Upper lobe of left lung (tissue), 6 donors: Measurements from ENCODE around the gene LZTR1. TPM values are rescaled to one million over a fixed set of nuclear protein-coding genes. Genes with fewer than 3 reads are reported as not detected.

Source experiments
- ATAC-seq, 2 donors: fragments of 200-7000 bp; cut with Tn5 transposase; one replicate each; pipeline ENCODE4 v1.9.1; 2022; ENCODE audit warnings: mild to moderate bottlenecking in 2 of 2, moderate library complexity in 2 of 2; ENCODE audit not compliant: low FRiP score in 2 of 2
- DNase-seq, 2 donors: peaks; one replicate each; pipeline ENCODE4 v3.0.0-alpha.2; 2019 to 2020
- H3K27ac ChIP-seq, 4 donors: fragments of 200-600 bp; sonication (generic); one replicate each; pipeline ENCODE4 v1.5.1; 2016 to 2019
- H3K27me3 ChIP-seq, 4 donors: fragments of 200-600 bp; sonication (generic); one replicate each; pipeline ENCODE4 v1.5.1; 2017 to 2019
- H3K36me3 ChIP-seq, 4 donors: fragments of 200-600 bp; sonication (generic); one replicate each; pipeline ENCODE4 v1.5.1; 2016 to 2019
- H3K4me1 ChIP-seq, 4 donors: fragments of 200-600 bp; sonication (generic); one replicate each; pipeline ENCODE4 v1.5.1; 2018 to 2019
- H3K4me3 ChIP-seq, 4 donors: fragments of 200-600 bp; sonication (generic); one replicate each; pipeline ENCODE4 v1.5.1; 2017 to 2019; ENCODE audit warnings: mild to moderate bottlenecking in 2 of 4, moderate library complexity in 1 of 4
- H3K9me3 ChIP-seq, 4 donors: fragments of 200-600 bp; sonication (generic); one replicate each; pipeline ENCODE4 v1.5.1; 2018 to 2019
- EP300 ChIP-seq, 4 donors: sonication (generic); formaldehyde crosslinking; IDR thresholded peaks; one replicate each; pipeline ENCODE4 v1.5.1; 2017; ENCODE audit warnings: antibody characterized with exemption in 4 of 4, control low read depth in 2 of 4
- POLR2A ChIP-seq, 4 donors: fragments of 450-650 bp; IDR thresholded peaks; one replicate each; pipeline ENCODE4 v1.5.1; 2016 to 2017; ENCODE audit warnings: antibody characterized with exemption in 4 of 4, mild to moderate bottlenecking in 2 of 4
- POLR2AphosphoS5 ChIP-seq, 2 donors: sonication (generic); formaldehyde crosslinking; IDR thresholded peaks; one replicate each; pipeline ENCODE4 v1.5.1; 2017; ENCODE audit warnings: antibody characterized with exemption in 2 of 2
- WGBS, 2 donors: methylation state at CpG; one replicate each; pipeline ENCODE4 v1.1.5; 2017 to 2018; 5-methylcytosine and 5-hydroxymethylcytosine counted together
- total RNA-seq, 6 donors: library from RNA; depleted of rRNA in 4 of 6; stranded (reverse); fragments of >200 nt in 4 of 6; gene quantifications; one replicate each; pipeline versions ENCODE4 v1.1.0 to v1.2.1, GENCODE V29; 2016 to 2021
- TF ChIP-seq, protein P1 (sequence below), 6 experiments: fragments of 450-650 bp in 4 of 6; fragments of 200-600 bp in 2 of 6; sonication (generic) in 2 of 6; IDR thresholded peaks; one replicate each; pipeline ENCODE4 v1.5.1; 2016 to 2019; ENCODE audit warnings: antibody characterized with exemption in 6 of 6
- donor health status: DM: no; HTN: no; CAD: no; lungs with moderate emphysema.
- donor health status: DM: no; HTN: yes; CAD: no; lungs with severe emphysema.

The LZTR1 gene
- total RNA-seq, 6 donors from 2014 or later = 33.7 to 114 (median 63.2) TPM

DNA sequence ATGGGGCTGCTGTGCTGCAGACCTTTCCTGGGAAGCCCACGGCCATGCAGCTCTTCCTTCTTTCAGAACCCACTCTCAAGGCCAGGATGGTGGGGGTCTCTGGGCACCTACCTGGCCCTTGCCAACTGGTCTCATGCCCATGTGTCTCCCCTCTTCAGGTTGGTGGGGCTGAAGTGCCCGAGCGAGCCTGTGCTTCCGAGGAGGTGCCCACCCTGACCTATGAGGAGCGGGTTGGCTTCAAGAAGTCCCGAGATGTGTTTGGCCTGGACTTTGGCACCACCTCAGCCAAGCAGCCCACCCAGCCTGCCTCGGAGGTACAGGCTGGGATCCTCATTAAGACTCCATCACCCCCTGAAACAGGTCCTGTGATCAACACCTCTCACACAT lies 10.0 kb downstream of the LZTR1 start:
- peaks cover 7 to 87% (median 66%) of the 10 kb centered on the region in 4 donors for H3K36me3 ChIP-seq
- H3K27ac ChIP-seq = no peak overlapping the region
- ATAC-seq (no peak), DNase-seq (no peak)
- H3K4me1 ChIP-seq = no peaks in the 10 kb centered on the region
- no peak for TF ChIP-seq POLR2A (IDR thresholded peaks at IDR 0.05)
- TF ChIP-seq EP300 (IDR thresholded peaks at IDR 0.05) = no peak
- WGBS, 2 donors = 94 to 95% methylated on average over 7 of the region's 7 CpGs
- H3K9me3 ChIP-seq = no peaks in the 10 kb centered on the region
- no peak overlapping the region for H3K4me3 ChIP-seq
- H3K27me3 ChIP-seq = no peaks in the 10 kb centered on the region

DNA sequence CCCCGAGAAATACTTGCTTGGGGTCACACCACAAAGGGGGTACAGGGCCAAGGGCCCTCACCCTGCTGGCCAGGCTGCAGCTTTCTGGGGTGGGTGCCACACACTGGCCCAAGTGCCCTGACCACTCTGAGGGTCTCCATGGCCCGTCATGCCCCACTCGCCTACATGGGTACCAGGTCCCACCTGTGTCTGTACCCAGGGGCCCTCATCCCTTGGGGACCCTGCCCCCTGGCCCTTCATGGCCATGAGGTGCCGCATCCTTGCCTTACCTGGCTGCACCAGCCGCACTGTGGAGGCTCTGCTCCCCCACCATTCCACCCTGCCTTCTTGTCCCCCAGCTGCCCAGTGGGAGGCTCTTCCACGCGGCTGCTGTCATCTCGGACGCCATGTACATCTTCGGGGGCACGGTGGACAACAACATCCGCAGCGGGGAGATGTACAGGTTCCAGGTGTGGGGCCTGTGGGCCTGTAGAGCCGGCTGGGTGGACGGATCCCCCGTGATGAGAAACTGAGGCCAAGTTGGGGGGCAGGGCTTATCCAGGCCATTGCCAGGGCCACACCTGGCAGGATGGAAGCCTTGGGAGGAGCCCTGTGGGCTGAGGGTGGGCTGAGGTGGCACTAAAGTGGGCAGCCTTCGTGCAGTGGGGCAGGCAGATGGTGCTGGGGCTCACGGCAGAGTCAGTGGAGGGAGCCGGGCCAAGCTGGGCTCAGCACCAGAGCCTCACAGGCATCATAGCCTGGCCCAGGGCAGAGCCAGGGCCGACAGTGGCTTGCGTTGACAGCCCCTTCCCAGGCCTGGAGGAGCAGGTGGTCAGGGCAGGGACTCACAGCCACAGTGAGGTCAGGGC lies 10.6 kb downstream of the LZTR1 start:
- Histone ChIP-seq H3K4me1 (no peaks in the 10 kb centered on the region), H3K4me3 (no peak overlapping the region), H3K27ac (no peak overlapping the region), H3K27me3 (no peaks in the 10 kb centered on the region), H3K9me3 (no peaks in the 10 kb centered on the region), H3K36me3 (peaks cover 4 to 87% (median 64%) of the 10 kb centered on the region in 4 donors)
- TF ChIP-seq POLR2A (IDR thresholded peaks at IDR 0.05) = no peak
- no peak for TF ChIP-seq POLR2AphosphoS5 (IDR thresholded peaks at IDR 0.05)
- TF ChIP-seq, protein P1, sequence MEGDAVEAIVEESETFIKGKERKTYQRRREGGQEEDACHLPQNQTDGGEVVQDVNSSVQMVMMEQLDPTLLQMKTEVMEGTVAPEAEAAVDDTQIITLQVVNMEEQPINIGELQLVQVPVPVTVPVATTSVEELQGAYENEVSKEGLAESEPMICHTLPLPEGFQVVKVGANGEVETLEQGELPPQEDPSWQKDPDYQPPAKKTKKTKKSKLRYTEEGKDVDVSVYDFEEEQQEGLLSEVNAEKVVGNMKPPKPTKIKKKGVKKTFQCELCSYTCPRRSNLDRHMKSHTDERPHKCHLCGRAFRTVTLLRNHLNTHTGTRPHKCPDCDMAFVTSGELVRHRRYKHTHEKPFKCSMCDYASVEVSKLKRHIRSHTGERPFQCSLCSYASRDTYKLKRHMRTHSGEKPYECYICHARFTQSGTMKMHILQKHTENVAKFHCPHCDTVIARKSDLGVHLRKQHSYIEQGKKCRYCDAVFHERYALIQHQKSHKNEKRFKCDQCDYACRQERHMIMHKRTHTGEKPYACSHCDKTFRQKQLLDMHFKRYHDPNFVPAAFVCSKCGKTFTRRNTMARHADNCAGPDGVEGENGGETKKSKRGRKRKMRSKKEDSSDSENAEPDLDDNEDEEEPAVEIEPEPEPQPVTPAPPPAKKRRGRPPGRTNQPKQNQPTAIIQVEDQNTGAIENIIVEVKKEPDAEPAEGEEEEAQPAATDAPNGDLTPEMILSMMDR (IDR thresholded peaks at IDR 0.05) = no peak
- DNase-seq (peak in 1 of 2 donors; percentile 55), ATAC-seq (no peak)
- WGBS, 2 donors = 87 to 89% methylated on average over 17 to 21 of the region's 21 CpGs

DNA sequence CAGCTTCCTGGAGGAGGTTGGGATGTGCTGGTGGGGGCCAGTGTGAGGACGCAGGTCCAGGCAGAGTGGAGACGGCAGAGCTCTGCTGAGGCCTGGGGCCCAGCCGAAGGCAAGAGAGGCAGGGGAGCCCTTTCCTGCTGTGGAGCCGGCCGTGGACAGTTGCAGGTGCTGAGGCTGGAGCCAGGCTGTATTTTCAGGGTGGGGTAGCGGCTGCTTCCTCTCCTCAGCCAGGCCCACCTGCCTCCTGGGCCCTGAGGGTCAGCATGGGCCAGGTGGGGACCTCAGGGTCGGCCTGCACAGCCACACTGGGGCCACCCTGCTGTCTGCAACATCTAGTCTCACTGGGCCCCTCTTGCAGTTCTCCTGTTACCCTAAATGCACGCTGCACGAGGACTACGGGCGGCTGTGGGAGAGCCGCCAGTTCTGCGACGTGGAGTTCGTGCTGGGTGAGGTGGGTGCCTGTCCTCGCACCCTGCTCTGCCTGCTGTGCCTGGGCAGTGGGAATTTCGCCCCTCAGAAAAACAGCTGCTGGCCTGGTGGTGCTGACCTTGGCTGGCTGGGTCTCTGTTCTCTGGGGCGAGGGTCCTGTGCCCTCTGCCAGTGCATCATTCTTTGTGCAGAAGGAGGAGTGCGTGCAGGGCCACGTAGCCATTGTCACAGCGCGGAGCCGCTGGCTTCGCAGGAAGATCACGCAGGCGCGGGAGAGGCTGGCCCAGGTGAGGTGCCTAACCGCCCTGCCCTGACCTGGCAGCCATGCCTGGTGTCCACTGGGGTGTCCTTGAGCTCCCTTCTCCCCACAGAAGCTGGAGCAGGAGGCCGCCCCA lies 11.4 kb downstream of the LZTR1 start:
- no peaks in the 10 kb centered on the region for H3K4me1 ChIP-seq

DNA sequence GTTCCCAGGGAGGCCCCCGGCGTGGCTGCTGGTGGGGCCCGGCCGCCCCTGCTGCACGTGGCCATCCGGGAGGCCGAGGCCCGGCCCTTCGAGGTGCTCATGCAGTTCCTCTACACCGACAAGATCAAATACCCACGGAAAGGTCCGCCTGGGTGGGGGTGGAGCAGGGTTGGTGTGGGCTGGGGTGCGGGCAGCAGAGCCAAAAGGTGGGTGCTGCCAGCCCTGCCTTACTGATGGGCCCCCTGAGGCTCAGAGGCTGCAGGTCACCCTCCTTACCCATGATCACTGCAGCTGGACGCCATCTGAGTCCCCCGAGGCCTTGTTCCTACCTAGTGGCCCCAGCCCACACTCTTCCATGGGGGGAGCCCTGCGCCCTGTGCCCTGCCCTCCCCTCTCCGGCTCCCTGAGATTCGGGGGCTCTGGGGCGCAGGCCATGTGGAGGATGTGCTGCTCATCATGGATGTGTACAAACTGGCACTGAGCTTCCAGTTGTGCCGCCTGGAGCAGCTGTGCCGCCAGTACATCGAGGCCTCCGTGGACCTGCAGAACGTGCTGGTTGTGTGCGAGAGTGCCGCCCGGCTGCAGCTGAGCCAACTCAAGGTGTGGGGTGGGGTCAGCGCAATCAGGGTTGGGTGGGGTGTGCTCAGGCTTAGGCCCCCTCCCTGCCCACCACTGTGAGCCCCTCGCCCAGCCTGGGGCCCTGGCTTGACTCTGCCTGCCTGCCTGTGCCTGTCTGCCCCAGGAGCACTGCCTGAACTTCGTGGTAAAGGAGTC lies 12.2 kb downstream of the LZTR1 start:
- no peaks in the 10 kb centered on the region for H3K27me3 ChIP-seq
- ATAC-seq = no peak
- no peaks in the 10 kb centered on the region for H3K9me3 ChIP-seq
- peaks cover 0 to under 1% (median 0%) of the 10 kb centered on the region in 4 donors for H3K4me1 ChIP-seq
- DNase-seq = peak in 1 of 2 donors; percentile 77
- no peak overlapping the region for H3K27ac ChIP-seq
- no peak overlapping the region for H3K4me3 ChIP-seq
- 94% methylated on average over 20 of the region's 30 CpGs; no CpG with 5 or more reads in 1 of the 2 donors for WGBS, 2 donors
- peaks cover 4 to 90% (median 65%) of the 10 kb centered on the region in 4 donors for H3K36me3 ChIP-seq
- TF ChIP-seq POLR2AphosphoS5 (IDR thresholded peaks at IDR 0.05) (no peak), POLR2A (IDR thresholded peaks at IDR 0.05) (no peak), EP300 (IDR thresholded peaks at IDR 0.05) (no peak)
- TF ChIP-seq, protein P1 (IDR thresholded peaks at IDR 0.05) = no peak

More for the DNA sequence above, 11.4 kb downstream of the LZTR1 start:
- 90 to 97% methylated on average over 21 to 27 of the region's 29 CpGs for WGBS, 2 donors
- Histone ChIP-seq H3K27ac (no peak overlapping the region), H3K4me3 (no peak overlapping the region), H3K36me3 (peaks cover 4 to 85% (median 63%) of the 10 kb centered on the region in 4 donors), H3K9me3 (no peaks in the 10 kb centered on the region), H3K27me3 (no peaks in the 10 kb centered on the region)
- DNase-seq (peak in 1 of 2 donors; percentile 78), ATAC-seq (no peak)
- TF ChIP-seq POLR2A (IDR thresholded peaks at IDR 0.05) (no peak), POLR2AphosphoS5 (IDR thresholded peaks at IDR 0.05) (no peak), EP300 (IDR thresholded peaks at IDR 0.05) (no peak)
- TF ChIP-seq, protein P1 (IDR thresholded peaks at IDR 0.05) = no peak
